Measurements from ENCODE around the gene PSMG4. TPM values are rescaled to one million over a fixed set of nuclear protein-coding genes. Genes with fewer than 3 reads are reported as not detected.

The PSMG4 gene
- total RNA-seq, 1 experiment from 2014 or later: 35.0 TPM

DNA sequence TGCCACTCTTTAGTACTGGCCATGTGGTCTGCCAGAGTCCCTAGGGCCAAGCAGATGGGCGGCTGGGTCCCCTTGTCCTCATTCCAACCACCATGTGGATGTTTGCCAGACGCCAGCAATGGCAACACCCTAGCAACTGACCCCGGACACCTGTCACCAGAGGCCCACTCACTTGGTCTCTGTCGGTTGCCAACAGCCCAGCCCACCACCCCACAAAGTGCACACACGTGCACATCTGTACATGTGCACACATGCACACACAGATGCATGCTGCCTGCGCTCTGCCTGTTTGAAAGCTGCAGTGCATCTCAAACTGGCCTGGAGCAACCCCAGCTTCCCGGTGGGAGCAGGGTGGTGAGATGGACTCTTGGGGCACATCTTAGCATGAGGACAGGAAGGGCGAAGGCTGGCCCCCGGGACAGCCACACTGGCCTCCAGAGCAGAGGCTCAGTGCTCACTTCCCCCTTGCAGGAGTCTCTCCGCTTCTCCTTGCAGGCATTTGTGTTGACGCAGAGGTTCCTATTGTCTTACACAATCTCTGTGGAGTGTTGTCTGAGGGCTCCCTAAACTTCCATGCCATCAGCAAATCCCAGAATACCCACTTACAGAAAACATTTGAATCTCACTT is 54.0 kb downstream of the PSMG4 start:
- ChIA-PET POLR2A (no interaction called here), CTCF (no interaction called here), RAD21 (ENCODE audit: low non-redundant PET in 1 of 2, low total read pairs in 2 of 2, uncharacterized antibody in 2 of 2, unreplicated experiment in 2 of 2) (no interaction called here)
- ATAC-seq (no peak), DNase-seq (ENCODE audit: low read depth, low spot score) (no peak)
- no peaks in the 10 kb centered on the region for H3K9me2 ChIP-seq (ENCODE audit: insufficient read depth)
- intact Hi-C loops (cut with micrococcal nuclease): no loop called here
- H3K9ac ChIP-seq (ENCODE audit: low read length): no peak overlapping the region
- H2AFZ ChIP-seq (ENCODE audit: low read depth, low read length, poor library complexity, severe bottlenecking): no peak overlapping the region
- H4K20me1 ChIP-seq (ENCODE audit: insufficient read depth): no peaks in the 10 kb centered on the region
- H3K4me2 ChIP-seq (ENCODE audit: low read length): no peak overlapping the region
- H3K79me2 ChIP-seq (ENCODE audit: insufficient read depth, low read length): no peaks in the 10 kb centered on the region
- no peaks in the 10 kb centered on the region for H3K36me3 ChIP-seq (ENCODE audit: control insufficient read depth in 1 of 2, insufficient read depth in 2 of 2, low read length in 2 of 2)
- BruUV-seq (replicated peaks): no TSS peak
- no peak overlapping the region for H3K4me3 ChIP-seq (replicated peaks in 1 of 2; ENCODE audit: low read depth in 1 of 2, low read length in 2 of 2)
- no peak for TF ChIP-seq EZH2 (IDR thresholded peaks at IDR 0.05)
- TF ChIP-seq SIN3A (IDR thresholded peaks at IDR 0.05; ENCODE audit: low read depth): no peak
- no peak for TF ChIP-seq ZFX (IDR thresholded peaks at IDR 0.05)
- TF ChIP-seq, protein P1, sequence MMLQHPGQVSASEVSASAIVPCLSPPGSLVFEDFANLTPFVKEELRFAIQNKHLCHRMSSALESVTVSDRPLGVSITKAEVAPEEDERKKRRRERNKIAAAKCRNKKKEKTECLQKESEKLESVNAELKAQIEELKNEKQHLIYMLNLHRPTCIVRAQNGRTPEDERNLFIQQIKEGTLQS (IDR thresholded peaks at IDR 0.05): no peak
- TF ChIP-seq, protein P2, sequence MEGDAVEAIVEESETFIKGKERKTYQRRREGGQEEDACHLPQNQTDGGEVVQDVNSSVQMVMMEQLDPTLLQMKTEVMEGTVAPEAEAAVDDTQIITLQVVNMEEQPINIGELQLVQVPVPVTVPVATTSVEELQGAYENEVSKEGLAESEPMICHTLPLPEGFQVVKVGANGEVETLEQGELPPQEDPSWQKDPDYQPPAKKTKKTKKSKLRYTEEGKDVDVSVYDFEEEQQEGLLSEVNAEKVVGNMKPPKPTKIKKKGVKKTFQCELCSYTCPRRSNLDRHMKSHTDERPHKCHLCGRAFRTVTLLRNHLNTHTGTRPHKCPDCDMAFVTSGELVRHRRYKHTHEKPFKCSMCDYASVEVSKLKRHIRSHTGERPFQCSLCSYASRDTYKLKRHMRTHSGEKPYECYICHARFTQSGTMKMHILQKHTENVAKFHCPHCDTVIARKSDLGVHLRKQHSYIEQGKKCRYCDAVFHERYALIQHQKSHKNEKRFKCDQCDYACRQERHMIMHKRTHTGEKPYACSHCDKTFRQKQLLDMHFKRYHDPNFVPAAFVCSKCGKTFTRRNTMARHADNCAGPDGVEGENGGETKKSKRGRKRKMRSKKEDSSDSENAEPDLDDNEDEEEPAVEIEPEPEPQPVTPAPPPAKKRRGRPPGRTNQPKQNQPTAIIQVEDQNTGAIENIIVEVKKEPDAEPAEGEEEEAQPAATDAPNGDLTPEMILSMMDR (IDR thresholded peaks at IDR 0.05 in 2 of 3, conservative IDR thresholded peaks at IDR 0.05 in 1 of 3; ENCODE audit: borderline replicate concordance in 1 of 3, insufficient read depth in 1 of 3, low read depth in 2 of 3, low read length in 2 of 3): no peak
- no peak for TF ChIP-seq EGR1 (IDR thresholded peaks at IDR 0.05; ENCODE audit: low read depth)
- no peak for TF ChIP-seq CEBPB (IDR thresholded peaks at IDR 0.05; ENCODE audit: low read depth)
- TF ChIP-seq ZNF274 (IDR thresholded peaks at IDR 0.05; ENCODE audit: low read depth, low read length): no peak
- TF ChIP-seq TCF7L2 (IDR thresholded peaks at IDR 0.05; ENCODE audit: borderline replicate concordance, extremely low read depth, insufficient read depth, insufficient read length): no peak
- H3K27me3 ChIP-seq (ENCODE audit: insufficient read depth, low read length): no peaks in the 10 kb centered on the region
- H3K27ac ChIP-seq (ENCODE audit: low read depth, low read length): no peak overlapping the region
- no peaks in the 10 kb centered on the region for H3K4me1 ChIP-seq (ENCODE audit: control insufficient read depth in 1 of 2, insufficient read depth in 2 of 2, low read length in 2 of 2)
- no peaks in the 10 kb centered on the region for H3K9me3 ChIP-seq (ENCODE audit: control insufficient read depth in 1 of 2, insufficient read depth in 1 of 2, low read depth in 1 of 2, low read length in 2 of 2)
